NCI-H1092 treated with DMSO at 0.1 percent for 48 hours (cell line): ENCODE results near the gene CHMP5.

Experiments
- DNase-seq: peaks from one replicate; lab custom pipeline; 2025; lab: John Stamatoyannopoulos, UW

CHMP5 gene

GRCh38 chr9:33318225-33318624 is 53.4 kb downstream of the CHMP5 start:
- no peak for DNase-seq

GRCh38 chr9:33318781-33319180 is 53.9 kb downstream of the CHMP5 start:
- no peak for DNase-seq

- no peak for DNase-seq
Measured at GRCh38 chr9:33320230-33320567, 55.4 kb downstream of the CHMP5 start.

GRCh38 chr9:33320568-33321261 is 55.9 kb downstream of the CHMP5 start:
- no peak for DNase-seq

- DNase-seq, result no peak
Measured at GRCh38 chr9:33329117-33329563, 64.3 kb downstream of the CHMP5 start.

GRCh38 chr9:33329979-33330378 is 65.1 kb downstream of the CHMP5 start:
- DNase-seq, result no peak

GRCh38 chr9:33331377-33331891 is 66.6 kb downstream of the CHMP5 start:
- DNase-seq, result no peak
